NCI-H2081 treated with DMSO at 0.1 percent for 48 hours (cell line): Measurements from ENCODE around the gene NDUFS7.

Source experiments
- DNase-seq: peaks from one replicate; lab custom pipeline; 2025; lab: John Stamatoyannopoulos, UW

Gene NDUFS7

GRCh38 chr19:1365319-1366269 lies 18.1 kb upstream of the NDUFS7 start:
- DNase-seq = no peak

- no peak for DNase-seq
Measured at GRCh38 chr19:1366296-1366695, 17.4 kb upstream of the NDUFS7 start.

- DNase-seq = no peak
Measured at GRCh38 chr19:1366899-1367870, 16.5 kb upstream of the NDUFS7 start.

- DNase-seq = no peak
Measured at GRCh38 chr19:1369214-1369805, 14.4 kb upstream of the NDUFS7 start.

GRCh38 chr19:1370579-1371361 lies 12.9 kb upstream of the NDUFS7 start:
- no peak for DNase-seq

- no peak for DNase-seq
Measured at GRCh38 chr19:1373042-1373533, 10.6 kb upstream of the NDUFS7 start.

GRCh38 chr19:1373534-1374249 lies 10.0 kb upstream of the NDUFS7 start:
- no peak for DNase-seq

- no peak for DNase-seq
Measured at GRCh38 chr19:1374250-1374577, 9.5 kb upstream of the NDUFS7 start.

GRCh38 chr19:1376415-1376805 lies 7.3 kb upstream of the NDUFS7 start:
- no peak for DNase-seq

GRCh38 chr19:1377176-1377964 lies 6.3 kb upstream of the NDUFS7 start:
- DNase-seq = no peak

GRCh38 chr19:1377965-1378785 lies 5.5 kb upstream of the NDUFS7 start:
- no peak for DNase-seq

GRCh38 chr19:1379126-1379905 lies 4.4 kb upstream of the NDUFS7 start:
- DNase-seq = no peak

- no peak for DNase-seq
Measured at GRCh38 chr19:1379961-1380489, 3.7 kb upstream of the NDUFS7 start.

GRCh38 chr19:1382250-1382649 lies 1.5 kb upstream of the NDUFS7 start:
- no peak for DNase-seq

GRCh38 chr19:1383017-1383311 lies 743 bp upstream of the NDUFS7 start:
- no peak for DNase-seq

- no peak for DNase-seq
Measured at GRCh38 chr19:1384085-1384462, 367 bp downstream of the NDUFS7 start.

GRCh38 chr19:1384478-1385110 lies 887 bp downstream of the NDUFS7 start:
- DNase-seq = no peak

- no peak for DNase-seq
Measured at GRCh38 chr19:1385816-1386215, 2.1 kb downstream of the NDUFS7 start.
